GM12875 (cell line): Measurements from ENCODE around the gene RANBP9.
A peak's percentile ranks its signal among the peaks of the same experiment; 100 is the strongest.

Experiments
- H3K4me3 ChIP-seq: one replicate; pipeline ENCODE4 v1.5.1; 2011; ENCODE audit warnings: low read depth, low read length, control low read depth
- TF ChIP-seq, protein P1 (sequence below): IDR thresholded peaks from 2 replicates; pipeline ENCODE4 v1.5.1; 2011; ENCODE audit warnings: low read depth, mild to moderate bottlenecking, control low read depth, inconsistent platforms, low read length, moderate library complexity, borderline replicate concordance; ENCODE audit not compliant: insufficient read depth

RANBP9 gene

DNA sequence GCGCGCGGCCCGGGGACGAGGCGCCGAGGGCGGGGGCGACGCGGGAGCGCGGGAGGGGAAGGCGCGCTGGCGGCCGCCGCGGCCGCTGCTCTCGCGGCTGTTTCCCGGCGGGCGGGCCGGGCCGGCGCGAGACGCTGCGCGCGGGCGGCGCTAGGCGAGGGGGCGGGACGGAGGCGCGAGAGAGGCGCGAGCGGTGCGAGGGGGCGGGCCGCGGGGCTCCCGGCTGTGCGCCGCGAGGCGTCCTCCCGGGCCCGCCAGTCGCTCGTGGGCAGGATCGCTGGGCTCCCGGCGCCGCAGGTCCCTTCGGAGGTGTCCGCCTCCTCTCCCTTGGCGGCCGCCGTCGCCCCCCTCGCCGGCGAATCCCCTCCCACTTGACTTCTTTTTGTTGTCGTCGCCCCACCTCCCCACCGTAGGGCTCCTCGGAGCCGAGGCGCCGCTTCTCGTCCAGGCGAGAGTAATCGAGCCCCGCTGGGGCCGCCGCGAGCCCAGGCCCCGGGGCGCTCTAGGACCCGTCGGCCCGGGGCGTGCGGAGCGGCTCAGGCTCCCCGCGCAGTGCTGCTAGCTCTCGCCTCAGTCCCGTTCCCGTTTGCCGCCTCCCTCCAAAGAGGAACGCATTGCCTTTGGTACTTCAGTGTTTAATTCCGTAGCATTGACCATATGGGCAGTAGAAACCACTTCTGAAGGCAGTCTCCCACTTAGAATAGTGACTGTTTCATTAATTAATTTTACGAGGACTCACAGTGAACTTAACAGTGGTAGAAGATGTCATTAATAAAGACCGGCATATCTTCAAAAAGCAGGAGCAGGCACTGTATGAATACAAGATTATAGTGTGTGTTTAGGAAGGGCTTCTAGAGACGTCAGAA, at the start of gene RANBP9:
RANBP9 (minus strand) TSS at position 103 of the 866 bp plus-strand sequence. CDS start 330 bp downstream, outside the sequence.
- H3K4me3 ChIP-seq = peak within 1 kb of the TSS; percentile 73
- TF ChIP-seq, protein P1, sequence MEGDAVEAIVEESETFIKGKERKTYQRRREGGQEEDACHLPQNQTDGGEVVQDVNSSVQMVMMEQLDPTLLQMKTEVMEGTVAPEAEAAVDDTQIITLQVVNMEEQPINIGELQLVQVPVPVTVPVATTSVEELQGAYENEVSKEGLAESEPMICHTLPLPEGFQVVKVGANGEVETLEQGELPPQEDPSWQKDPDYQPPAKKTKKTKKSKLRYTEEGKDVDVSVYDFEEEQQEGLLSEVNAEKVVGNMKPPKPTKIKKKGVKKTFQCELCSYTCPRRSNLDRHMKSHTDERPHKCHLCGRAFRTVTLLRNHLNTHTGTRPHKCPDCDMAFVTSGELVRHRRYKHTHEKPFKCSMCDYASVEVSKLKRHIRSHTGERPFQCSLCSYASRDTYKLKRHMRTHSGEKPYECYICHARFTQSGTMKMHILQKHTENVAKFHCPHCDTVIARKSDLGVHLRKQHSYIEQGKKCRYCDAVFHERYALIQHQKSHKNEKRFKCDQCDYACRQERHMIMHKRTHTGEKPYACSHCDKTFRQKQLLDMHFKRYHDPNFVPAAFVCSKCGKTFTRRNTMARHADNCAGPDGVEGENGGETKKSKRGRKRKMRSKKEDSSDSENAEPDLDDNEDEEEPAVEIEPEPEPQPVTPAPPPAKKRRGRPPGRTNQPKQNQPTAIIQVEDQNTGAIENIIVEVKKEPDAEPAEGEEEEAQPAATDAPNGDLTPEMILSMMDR = no peak

DNA sequence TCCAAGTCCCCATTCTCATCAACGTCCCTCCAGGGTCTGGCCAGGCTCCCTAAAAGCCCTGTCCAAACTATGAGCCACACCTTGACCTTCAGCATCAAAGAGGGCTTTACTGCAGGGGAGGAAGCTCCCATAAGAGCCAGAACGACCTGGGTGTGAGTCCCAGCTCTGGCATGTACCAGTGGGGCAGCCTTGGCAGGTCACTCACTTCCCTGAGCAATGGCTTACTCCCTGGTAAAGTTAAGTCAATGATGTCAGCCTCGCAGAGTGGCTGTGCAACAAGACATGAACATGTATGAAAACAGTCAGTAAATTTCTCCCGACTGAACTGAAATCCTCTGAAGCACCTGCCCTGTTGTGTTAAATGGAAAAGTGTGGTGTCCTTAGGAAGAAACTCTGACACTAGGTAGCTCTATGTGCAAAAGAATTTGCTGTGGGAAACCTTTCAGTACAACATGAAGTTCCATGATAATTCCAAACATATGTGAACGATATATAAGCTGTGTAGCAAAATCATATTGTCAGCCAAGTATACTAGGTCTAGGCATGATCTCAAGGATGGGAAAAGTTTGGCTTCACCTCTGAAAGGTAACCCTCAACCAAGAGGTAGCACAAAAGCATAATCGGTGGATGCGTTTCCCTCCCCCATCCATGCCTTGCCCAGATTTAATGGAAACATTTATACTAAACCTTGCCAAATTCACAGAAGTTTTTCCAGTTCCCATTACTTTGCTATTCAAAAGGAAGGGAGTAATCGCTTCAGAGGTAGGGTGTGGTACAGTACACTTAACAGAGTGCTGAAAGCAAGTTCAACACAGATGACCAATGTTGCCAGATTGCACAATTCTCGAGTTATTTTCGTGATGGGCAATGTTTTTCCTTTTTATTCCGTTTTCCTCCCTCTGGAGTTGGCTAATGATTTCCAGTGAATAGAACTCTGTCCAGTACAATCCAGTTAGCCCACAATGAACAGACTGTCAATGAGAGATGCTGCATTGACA, 49.0 kb upstream of the RANBP9 start:
- no peak overlapping the region for H3K4me3 ChIP-seq
- TF ChIP-seq, protein P1 = no peak

DNA sequence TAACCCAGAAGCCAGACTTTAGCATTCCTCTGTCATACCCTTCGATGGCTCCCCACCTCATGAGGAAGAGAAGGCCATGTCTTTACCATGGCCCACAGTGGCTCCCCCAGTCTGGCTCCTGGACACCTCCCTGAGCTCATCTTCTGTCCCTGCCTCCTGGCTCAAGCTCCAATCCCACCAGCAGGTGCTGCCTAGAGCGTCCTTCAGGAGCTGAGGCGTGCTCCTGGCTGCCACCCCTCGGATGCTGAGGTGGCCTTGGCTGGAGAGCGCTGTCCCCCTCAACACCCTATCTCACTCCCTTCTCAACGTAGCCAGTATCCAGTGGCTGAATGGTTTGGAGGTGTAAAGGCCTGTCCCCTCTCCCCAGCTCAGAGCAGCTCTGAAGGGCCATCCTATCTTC, 47.4 kb upstream of the RANBP9 start:
- no peak overlapping the region for H3K4me3 ChIP-seq
- TF ChIP-seq, protein P1 = no peak

DNA sequence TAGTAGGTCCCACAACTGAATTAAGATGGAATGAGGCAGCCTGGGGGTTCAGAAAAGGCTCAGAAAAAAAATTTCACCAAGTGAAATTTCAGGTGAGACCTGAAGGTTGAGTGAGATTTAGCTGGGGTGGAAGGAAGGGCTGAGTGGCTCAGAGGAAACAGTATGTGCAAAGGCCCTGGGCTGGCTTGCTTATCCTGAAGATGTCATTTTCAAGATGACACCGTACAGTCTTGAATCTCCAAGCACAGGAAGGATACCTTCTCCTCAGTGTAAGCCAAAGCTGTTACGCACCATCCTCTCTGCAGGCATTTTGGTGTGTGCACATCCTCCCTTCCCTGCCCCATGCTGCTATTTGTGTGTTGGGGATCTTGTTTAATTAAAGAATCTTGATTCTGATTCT, 43.0 kb upstream of the RANBP9 start:
- H3K4me3 ChIP-seq = no peak overlapping the region
- TF ChIP-seq, protein P1 = no peak

DNA sequence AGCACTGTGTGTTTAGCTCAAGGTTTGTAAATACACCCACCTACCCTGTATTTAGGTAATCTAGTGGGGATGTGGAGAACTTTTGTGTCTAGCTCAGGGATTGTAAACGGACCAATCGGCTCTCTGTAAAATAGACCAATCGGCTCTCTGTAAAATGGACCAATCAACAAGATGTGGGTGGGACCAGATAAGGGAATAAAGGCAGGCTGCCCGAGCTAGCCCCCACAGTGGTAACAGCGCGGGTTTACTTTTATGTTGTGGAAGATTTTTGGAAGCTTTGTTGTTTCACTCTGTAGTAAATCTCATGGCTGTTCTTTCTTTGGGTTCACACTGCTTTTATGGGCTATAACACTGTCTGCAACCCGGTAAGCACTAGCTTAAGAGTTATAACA, 32.1 kb upstream of the RANBP9 start:
- no peak overlapping the region for H3K4me3 ChIP-seq
- TF ChIP-seq, protein P1 = no peak

DNA sequence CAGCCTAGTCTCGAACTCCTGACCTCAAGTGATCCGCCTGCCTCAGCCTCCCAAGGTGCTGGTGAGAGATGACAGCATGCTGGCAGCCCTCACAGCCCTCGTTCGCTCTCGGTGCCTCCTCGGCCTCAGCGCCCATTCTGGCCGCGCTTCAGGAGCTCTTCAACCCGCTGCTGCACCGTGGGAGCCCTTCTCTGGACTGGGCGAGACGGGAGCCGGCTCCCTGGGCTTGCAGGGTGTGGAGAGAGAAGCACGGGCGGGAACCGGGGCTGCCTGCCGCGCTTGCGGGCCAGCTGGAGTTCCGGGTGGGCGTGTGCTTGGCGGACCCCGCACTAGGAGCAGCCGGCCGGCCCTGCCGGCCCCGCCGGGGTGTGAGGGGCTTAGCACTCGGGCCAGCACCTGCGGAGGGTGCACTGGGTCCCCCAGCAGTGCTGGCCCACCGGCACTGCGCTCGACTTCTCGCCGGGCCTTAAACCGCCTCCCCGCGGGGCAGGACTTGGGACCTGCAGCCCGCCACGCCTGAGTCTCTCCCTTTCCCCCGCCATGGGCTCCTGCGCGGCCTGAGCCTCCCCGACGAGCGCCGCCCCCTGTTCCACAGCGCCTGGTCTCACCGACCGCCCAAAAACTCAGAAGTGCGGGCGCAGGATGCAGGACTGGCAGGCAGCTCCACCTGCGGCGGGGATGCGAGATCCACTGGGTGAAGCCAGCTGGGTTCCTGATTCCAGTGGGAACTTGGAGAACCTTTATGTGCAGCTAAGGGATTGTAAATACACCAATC, 31.5 kb upstream of the RANBP9 start:
- TF ChIP-seq, protein P1 = no peak
- H3K4me3 ChIP-seq = no peak overlapping the region
